B cell (primary cell): ENCODE results near the gene RABAC1. TPM values are rescaled to one million over a fixed set of nuclear protein-coding genes. Genes with fewer than 3 reads are reported as not detected.

Source experiments
- ATAC-seq: fragments of 200-7000 bp; cut with Tn5 transposase; one replicate; pipeline ENCODE4 v1.10.0; 2021; ENCODE audit warnings: low read depth, mild to moderate bottlenecking, moderate number of reproducible peaks, moderate library complexity
- CTCF ChIA-PET: fragments of 350-600 bp; sonication (Branson Sonifier 250); formaldehyde crosslinking; loops from one replicate; lab custom pipeline; 2021; ENCODE audit warnings: antibody characterized with exemption, inconsistent platforms; lab: Charles Lee
- POLR2A ChIA-PET: fragments of 350-600 bp; sonication (Branson Sonifier 250); formaldehyde crosslinking; loops from one replicate; lab custom pipeline; 2021; ENCODE audit warnings: antibody characterized with exemption; lab: Charles Lee
- DNase-seq: peaks from one replicate; pipeline ENCODE4 v3.0.0; 2013
- H2AFZ ChIP-seq: 2 replicates; pipeline ENCODE4 v1.6.1; 2012; ENCODE audit warnings: mild to moderate bottlenecking, low read depth, low read length; ENCODE audit not compliant: insufficient read depth, poor library complexity, severe bottlenecking
- H3K27ac ChIP-seq, 2 donors: 1 replicate in 1 of 2; 2 replicates in 1 of 2; pipeline ENCODE4 v1.5.1; 2012 to 2013; ENCODE audit warnings: low read length in 2 of 2, mild to moderate bottlenecking in 2 of 2, moderate library complexity in 1 of 2
- H3K27me3 ChIP-seq, 4 experiments: fragments of 200-600 bp in 1 of 4; sonication (generic) in 1 of 4; replicated peaks in 1 of 4; 1 replicate in 2 of 4; 2 replicates in 2 of 4; pipeline versions ENCODE4 v1.6.1 to v1.7.0; 2013 to 2016; ENCODE audit warnings: low read length in 3 of 4, mild to moderate bottlenecking in 2 of 4, mixed read lengths in 1 of 4, moderate library complexity in 1 of 4; ENCODE audit not compliant: insufficient read depth in 4 of 4, control insufficient read depth in 3 of 4; ENCODE audit errors: control extremely low read depth in 1 of 4
- H3K36me3 ChIP-seq, 2 experiments: replicated peaks in 1 of 2; 1 replicate in 1 of 2; 2 replicates in 1 of 2; pipeline versions ENCODE4 v1.6.1 to v1.7.1; 2013; ENCODE audit warnings: low read length in 1 of 2; ENCODE audit not compliant: insufficient read depth in 2 of 2, control insufficient read depth in 1 of 2; ENCODE audit errors: control extremely low read depth in 1 of 2, extremely low read depth in 1 of 2
- H3K4me1 ChIP-seq, 2 donors: fragments of 200-600 bp in 1 of 2; sonication (generic) in 1 of 2; 1 replicate in 1 of 2; 2 replicates in 1 of 2; pipeline versions ENCODE4 v1.5.1 to v1.6.1; 2013 to 2017; ENCODE audit warnings: low read length in 2 of 2; ENCODE audit not compliant: control insufficient read depth in 2 of 2, insufficient read depth in 2 of 2
- H3K4me2 ChIP-seq: replicated peaks from 2 replicates; pipeline ENCODE3; 2012; ENCODE audit warnings: mild to moderate bottlenecking, low read depth, low read length; ENCODE audit not compliant: poor library complexity, severe bottlenecking
- H3K4me3 ChIP-seq, 5 experiments: fragments of 200-600 bp in 1 of 5; sonication (generic) in 1 of 5; 1 replicate in 3 of 5; 2 replicates in 2 of 5; pipeline versions ENCODE4 v1.5.1 to v1.7.0; 2011 to 2016; ENCODE audit warnings: low read length in 4 of 5, mild to moderate bottlenecking in 4 of 5, low read depth in 2 of 5, control low read depth in 1 of 5, moderate library complexity in 1 of 5; ENCODE audit not compliant: insufficient read depth in 1 of 5; ENCODE audit errors: control extremely low read depth in 1 of 5, extremely low read depth in 1 of 5
- H3K79me2 ChIP-seq: fragments of 200-600 bp; sonication (generic); one replicate; pipeline ENCODE4 v1.6.0; 2016; ENCODE audit warnings: low read length; ENCODE audit not compliant: control insufficient read depth, insufficient read depth
- H3K9ac ChIP-seq: fragments of 200-600 bp; sonication (generic); 2 replicates; pipeline ENCODE4 v1.6.1; 2017; ENCODE audit warnings: mild to moderate bottlenecking, low read length, moderate library complexity
- H3K9me3 ChIP-seq, 3 donors: one replicate each; pipeline versions ENCODE4 v1.6.1 to v1.7.1; 2013; ENCODE audit warnings: low read length in 2 of 3; ENCODE audit not compliant: control insufficient read depth in 2 of 3, insufficient read depth in 1 of 3; ENCODE audit errors: control extremely low read depth in 1 of 3
- H4K20me1 ChIP-seq: 2 replicates; pipeline ENCODE4 v1.6.0; 2012; ENCODE audit warnings: mild to moderate bottlenecking, low read length; ENCODE audit not compliant: insufficient read depth, control insufficient read depth, poor library complexity, severe bottlenecking
- H3K27ac Mint-ChIP-seq: one replicate; pipeline ENCODE4 v1.8.0; 2021; ENCODE audit warnings: mixed read lengths
- H3K27me3 Mint-ChIP-seq: one replicate; pipeline ENCODE4 v1.8.0; 2021; ENCODE audit warnings: mixed read lengths
- H3K4me1 Mint-ChIP-seq: one replicate; pipeline ENCODE4 v1.8.0; 2021; ENCODE audit warnings: mixed read lengths
- H3K4me3 Mint-ChIP-seq: one replicate; pipeline ENCODE4 v1.8.0; 2021; ENCODE audit warnings: mixed read lengths
- H3K9me3 Mint-ChIP-seq: one replicate; pipeline ENCODE4 v1.8.0; 2022; ENCODE audit warnings: mixed read lengths; ENCODE audit not compliant: insufficient read depth
- EZH2 ChIP-seq: IDR thresholded peaks from 2 replicates; pipeline ENCODE4 v1.6.1; 2012; ENCODE audit warnings: borderline replicate concordance, low read depth, mild to moderate bottlenecking, moderate library complexity, low read length; ENCODE audit not compliant: insufficient read depth, poor library complexity, severe bottlenecking
- WGBS: methylation state at CpG from one replicate; pipeline ENCODE4 v1.1.5; 2013; ENCODE audit warnings: missing lambda C conversion rate; ENCODE audit not compliant: insufficient coverage; 5-methylcytosine and 5-hydroxymethylcytosine counted together
- intact Hi-C: fragments of 100-400 bp; cut with micrococcal nuclease; formaldehyde crosslinking; loops from one replicate; pipeline ENCODE4 v1.10.0; 2022
- polyA plus RNA-seq: library from polyadenylated mRNA; depleted of rRNA; stranded (reverse); fragments of >200 nt; gene quantifications from 2 replicates; pipeline ENCODE4 v1.2.3, GENCODE V29; 2012
- total RNA-seq, 2 donors: library from RNA; stranded (reverse); fragments of 120-200 nt in 1 of 2; gene quantifications; 1 replicate in 1 of 2; 2 replicates in 1 of 2; pipeline versions ENCODE4 v1.2.3 to v1.2.4, GENCODE V29; 2013 to 2022
- TF ChIP-seq, protein P1 (sequence below): fragments of 200-600 bp; IDR thresholded peaks from one replicate; pipeline ENCODE4 v1.8.0; 2022; ENCODE audit warnings: antibody characterized with exemption, mild to moderate bottlenecking

RABAC1 gene
- total and polyA plus RNA-seq, 2 donors (not counting 1 experiment from before 2014, with no cell fraction given): 146 to 190 TPM

DNA sequence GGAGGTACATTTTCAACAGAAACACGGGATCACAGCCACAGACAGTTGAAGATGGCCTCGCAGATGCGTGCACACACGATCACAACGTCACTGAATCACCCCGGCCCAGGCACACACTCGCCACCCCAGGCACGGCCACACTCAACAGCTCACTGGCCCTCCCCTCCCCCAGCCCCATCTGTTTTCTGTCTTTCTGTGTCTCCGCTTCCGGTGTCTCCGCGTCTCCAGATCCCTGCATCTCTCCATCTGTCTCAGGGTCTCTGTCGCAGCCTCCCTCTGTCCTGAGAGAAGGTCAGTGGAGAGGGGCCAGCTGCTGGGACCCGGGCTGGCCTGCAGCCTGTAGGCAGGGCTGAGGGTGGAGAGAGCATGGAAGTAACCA is 38.7 kb upstream of the RABAC1 start:
- Mint-ChIP-seq H3K27me3 (peaks cover 71% of the 10 kb centered on the region), H3K4me3 (peak overlapping the region; percentile 60), H3K27ac (no peak overlapping the region), H3K9me3 (no peaks in the 10 kb centered on the region), H3K4me1 (peaks cover 42% of the 10 kb centered on the region)
- POLR2A ChIA-PET: interaction anchor here (0.6 kb wide), 1 partner anchor 219 kb away, joined by 4 read pairs; no protein-coding TSS in a partner anchor
- Histone ChIP-seq H3K9me3 (peaks cover 0 to 16% (median 0%) of the 10 kb centered on the region in 3 donors), H3K36me3 (no peaks in the 10 kb centered on the region), H3K79me2 (no peaks in the 10 kb centered on the region), H3K4me1 (peaks cover 29 to 33% of the 10 kb centered on the region in 2 donors), H3K9ac (no peak overlapping the region), H3K27me3 (peaks cover 0 to 72% (median 37%) of the 10 kb centered on the region in 4 experiments), H3K4me2 (peak overlapping the region; percentile 66), H3K27ac (no peak overlapping the region), H2AFZ (no peak overlapping the region), H3K4me3 (no peak overlapping the region), H4K20me1 (no peaks in the 10 kb centered on the region)
- no peak for DNase-seq
- 9% methylated on average over 14 of the region's 14 CpGs for WGBS
- CTCF ChIA-PET: no interaction called here
- intact Hi-C loops: no loop called here
- TF ChIP-seq, protein P1, sequence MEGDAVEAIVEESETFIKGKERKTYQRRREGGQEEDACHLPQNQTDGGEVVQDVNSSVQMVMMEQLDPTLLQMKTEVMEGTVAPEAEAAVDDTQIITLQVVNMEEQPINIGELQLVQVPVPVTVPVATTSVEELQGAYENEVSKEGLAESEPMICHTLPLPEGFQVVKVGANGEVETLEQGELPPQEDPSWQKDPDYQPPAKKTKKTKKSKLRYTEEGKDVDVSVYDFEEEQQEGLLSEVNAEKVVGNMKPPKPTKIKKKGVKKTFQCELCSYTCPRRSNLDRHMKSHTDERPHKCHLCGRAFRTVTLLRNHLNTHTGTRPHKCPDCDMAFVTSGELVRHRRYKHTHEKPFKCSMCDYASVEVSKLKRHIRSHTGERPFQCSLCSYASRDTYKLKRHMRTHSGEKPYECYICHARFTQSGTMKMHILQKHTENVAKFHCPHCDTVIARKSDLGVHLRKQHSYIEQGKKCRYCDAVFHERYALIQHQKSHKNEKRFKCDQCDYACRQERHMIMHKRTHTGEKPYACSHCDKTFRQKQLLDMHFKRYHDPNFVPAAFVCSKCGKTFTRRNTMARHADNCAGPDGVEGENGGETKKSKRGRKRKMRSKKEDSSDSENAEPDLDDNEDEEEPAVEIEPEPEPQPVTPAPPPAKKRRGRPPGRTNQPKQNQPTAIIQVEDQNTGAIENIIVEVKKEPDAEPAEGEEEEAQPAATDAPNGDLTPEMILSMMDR: no peak
- TF ChIP-seq EZH2: no peak
- no peak for ATAC-seq

DNA sequence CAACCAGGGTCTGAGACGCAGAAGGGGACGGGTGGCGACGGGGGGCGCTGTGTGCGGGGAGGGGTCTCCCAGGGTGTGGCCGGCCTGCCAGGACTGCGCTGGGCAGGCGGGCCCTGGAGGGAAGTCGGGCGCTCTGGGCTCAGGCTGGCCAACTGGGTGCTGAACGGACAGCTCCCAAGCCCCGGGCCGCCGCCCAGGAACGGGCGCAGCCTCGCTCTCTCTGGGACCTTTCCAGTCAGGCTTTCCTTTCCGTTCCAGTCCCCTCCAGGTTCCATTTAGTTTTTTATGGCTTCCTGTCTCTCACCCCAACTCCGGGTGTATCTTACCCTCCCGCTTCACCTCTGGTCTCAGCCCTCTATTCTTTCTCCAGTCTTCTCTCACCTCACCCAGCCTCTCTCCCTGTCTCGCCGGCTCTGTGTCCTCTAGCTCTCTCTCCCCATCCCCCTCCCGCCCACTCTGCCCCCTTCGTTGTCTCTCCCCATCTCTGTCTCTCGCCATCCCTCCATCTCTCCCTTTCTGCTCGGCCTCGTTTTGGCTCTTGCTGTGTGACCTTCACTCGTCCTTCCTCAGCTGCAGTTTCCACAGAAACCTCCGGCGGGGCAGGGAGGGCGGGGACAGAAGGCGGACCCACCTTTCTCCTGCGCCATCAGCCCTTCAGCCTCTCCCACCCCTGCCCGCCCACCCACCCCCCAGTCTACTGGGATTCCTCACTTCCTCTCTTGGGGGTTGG is 38.2 kb upstream of the RABAC1 start:
- Histone ChIP-seq H3K9me3 (peaks cover 0 to 16% (median 0%) of the 10 kb centered on the region in 3 donors), H3K79me2 (no peaks in the 10 kb centered on the region), H3K4me1 (peaks cover 29 to 33% of the 10 kb centered on the region in 2 donors), H3K27ac (no peak overlapping the region), H3K27me3 (peaks cover 0 to 76% (median 37%) of the 10 kb centered on the region in 4 experiments), H3K4me2 (peak overlapping the region; percentile 66), H2AFZ (no peak overlapping the region), H3K36me3 (no peaks in the 10 kb centered on the region), H4K20me1 (no peaks in the 10 kb centered on the region), H3K9ac (no peak overlapping the region), H3K4me3 (no peak overlapping the region)
- Mint-ChIP-seq H3K9me3 (no peaks in the 10 kb centered on the region), H3K27me3 (peaks cover 73% of the 10 kb centered on the region), H3K4me1 (peaks cover 44% of the 10 kb centered on the region), H3K4me3 (peak overlapping the region; percentile 60), H3K27ac (no peak overlapping the region)
- peak; percentile 59 for DNase-seq
- 3% methylated on average over 29 of the region's 35 CpGs for WGBS
- intact Hi-C loops: no loop called here
- no peak for TF ChIP-seq EZH2
- TF ChIP-seq, protein P1: no peak
- ChIA-PET POLR2A (interaction anchor here (0.6 to 0.8 kb wide), 3 partner anchors 38 to 220 kb away, joined by 4 to 5 read pairs (median 4); partner anchors contain the start of gene RABAC1), CTCF (no interaction called here)
- ATAC-seq: no peak
